Stomach smooth muscle (tissue), 2 donors: ENCODE measurements around the gene CHRNB2.

Experiments
- H3K27ac ChIP-seq: one replicate; pipeline ENCODE4 v1.7.0; 2013; ENCODE audit warnings: mild to moderate bottlenecking, low read length, inconsistent platforms
- H3K27me3 ChIP-seq, 2 donors: one replicate each; pipeline ENCODE4 v1.7.0; 2013; ENCODE audit warnings: low read length in 2 of 2; ENCODE audit not compliant: insufficient read depth in 2 of 2, control insufficient read depth in 1 of 2
- H3K36me3 ChIP-seq, 2 donors: one replicate each; pipeline ENCODE4 v1.7.0; 2013; ENCODE audit warnings: low read length in 2 of 2; ENCODE audit not compliant: control insufficient read depth in 2 of 2, insufficient read depth in 2 of 2
- H3K4me1 ChIP-seq: one replicate; pipeline ENCODE4 v1.7.0; 2013; ENCODE audit warnings: low read length; ENCODE audit not compliant: control insufficient read depth, insufficient read depth
- H3K4me3 ChIP-seq, 2 donors: one replicate each; pipeline ENCODE4 v1.7.0; 2013; ENCODE audit warnings: low read length in 2 of 2
- H3K9ac ChIP-seq, 2 donors: one replicate each; pipeline ENCODE4 v1.7.0; 2013; ENCODE audit warnings: low read length in 2 of 2, mild to moderate bottlenecking in 1 of 2
- H3K9me3 ChIP-seq, 2 donors: one replicate each; pipeline ENCODE4 v1.7.0; 2013; ENCODE audit warnings: low read length in 2 of 2; ENCODE audit not compliant: control insufficient read depth in 2 of 2
- donor health status: healthy.
- donor health status: Pancreatic carcinoma.

Gene CHRNB2

GRCh38 chr1:154598871-154599635 is 31.5 kb downstream of the CHRNB2 start:
- H3K27ac ChIP-seq, result no peak overlapping the region
- peaks cover 56 to 59% of the 10 kb centered on the region in 2 donors for H3K36me3 ChIP-seq
- peaks cover 14% of the 10 kb centered on the region for H3K4me1 ChIP-seq
- H3K27me3 ChIP-seq, result no peaks in the 10 kb centered on the region
- H3K9ac ChIP-seq, result peak overlapping the region in 1 of 2 donors; percentile 36
- no peaks in the 10 kb centered on the region for H3K9me3 ChIP-seq
- no peak overlapping the region for H3K4me3 ChIP-seq

GRCh38 chr1:154599658-154600057 is 32.1 kb downstream of the CHRNB2 start:
- Histone ChIP-seq H3K4me3 (no peak overlapping the region), H3K27ac (no peak overlapping the region), H3K9me3 (no peaks in the 10 kb centered on the region), H3K36me3 (peaks cover 52 to 53% of the 10 kb centered on the region in 2 donors), H3K4me1 (peaks cover 17% of the 10 kb centered on the region), H3K9ac (peak overlapping the region in 1 of 2 donors; percentile 36), H3K27me3 (no peaks in the 10 kb centered on the region)

GRCh38 chr1:154603317-154603716 is 35.7 kb downstream of the CHRNB2 start:
- Histone ChIP-seq H3K27ac (no peak overlapping the region), H3K36me3 (peaks cover 20 to 23% of the 10 kb centered on the region in 2 donors), H3K9me3 (no peaks in the 10 kb centered on the region), H3K27me3 (no peaks in the 10 kb centered on the region), H3K4me1 (peaks cover 34% of the 10 kb centered on the region), H3K4me3 (no peak overlapping the region), H3K9ac (no peak overlapping the region)

- Histone ChIP-seq H3K4me1 (peaks cover 25% of the 10 kb centered on the region), H3K27ac (no peak overlapping the region), H3K9ac (no peak overlapping the region), H3K27me3 (no peaks in the 10 kb centered on the region), H3K9me3 (no peaks in the 10 kb centered on the region), H3K4me3 (no peak overlapping the region), H3K36me3 (peaks cover 14 to 17% of the 10 kb centered on the region in 2 donors)
Measured at GRCh38 chr1:154605534-154605933, 38.0 kb downstream of the CHRNB2 start.

DNA sequence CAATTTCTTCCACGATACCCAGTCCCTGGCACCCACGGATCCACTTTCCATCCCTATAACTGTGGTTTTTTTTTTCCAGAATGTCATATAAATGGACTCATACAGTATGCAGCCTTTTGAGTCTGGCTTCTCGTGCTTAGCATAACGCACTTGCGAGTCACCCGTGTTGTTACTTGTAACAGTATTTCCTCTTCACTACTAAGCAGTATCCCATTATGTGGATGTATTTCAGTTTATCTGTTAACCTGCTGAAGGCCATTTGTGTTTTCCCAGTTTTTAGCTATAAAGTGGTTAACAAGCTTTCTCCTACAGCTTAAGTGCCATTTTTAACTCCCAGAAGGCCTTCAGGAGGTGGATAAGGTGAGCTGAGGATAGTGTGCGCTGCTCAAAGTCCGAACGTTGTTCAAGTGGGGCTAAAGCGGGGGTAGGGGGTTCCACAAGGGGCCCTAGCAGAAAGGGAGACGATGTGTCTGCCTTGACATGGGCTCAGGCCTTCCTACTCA is 39.6 kb downstream of the CHRNB2 start:
- Histone ChIP-seq H3K4me1 (peaks cover 25% of the 10 kb centered on the region), H3K36me3 (peaks cover 1 to 2% of the 10 kb centered on the region in 2 donors), H3K27ac (peak overlapping the region; percentile 94), H3K4me3 (peak overlapping the region; percentile 97 to 98), H3K9ac (peak overlapping the region; percentile 85 to 97), H3K9me3 (no peaks in the 10 kb centered on the region), H3K27me3 (no peaks in the 10 kb centered on the region)

DNA sequence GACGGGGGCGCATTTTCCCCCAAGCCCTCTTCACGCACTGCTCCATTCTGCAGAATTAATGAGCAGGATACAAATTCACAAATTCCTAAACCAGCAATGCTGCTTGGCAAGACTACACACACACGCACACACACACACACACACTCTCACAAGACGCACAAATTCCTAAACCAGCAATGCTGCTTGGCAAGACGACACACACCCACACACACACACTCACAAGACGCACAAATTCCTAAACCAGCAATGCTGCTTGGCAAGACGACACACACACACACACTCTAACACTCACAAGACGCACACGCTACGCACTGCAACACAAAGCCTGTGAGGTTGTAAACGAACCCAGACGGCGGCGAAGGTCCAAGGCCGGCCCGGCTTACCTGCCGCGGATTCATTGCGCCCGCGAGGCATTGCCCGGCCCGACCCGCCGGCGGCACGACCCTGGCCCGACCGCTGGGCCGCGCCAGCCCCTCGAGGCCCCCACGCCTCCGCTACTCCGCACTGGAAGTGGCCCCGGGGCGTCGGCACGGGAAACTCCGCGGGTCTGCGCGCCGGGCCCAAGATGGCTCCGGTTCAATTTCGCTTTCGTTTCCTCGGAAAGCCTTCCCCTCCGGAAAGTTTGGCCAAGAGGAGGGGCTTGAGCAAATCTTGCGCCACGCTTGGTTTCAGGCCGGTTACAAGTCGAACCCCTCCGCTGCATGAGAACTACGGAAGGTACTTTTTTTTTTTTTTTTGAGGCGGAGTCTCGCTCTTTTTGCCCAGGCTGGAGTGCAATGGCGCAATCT is 40.2 kb downstream of the CHRNB2 start, which contains the start of gene ADAR:
Gene ADAR (minus strand): TSS at position 578 of the 788 bp plus-strand sequence. CDS start 180 bp downstream, at position 398.
- H3K36me3 ChIP-seq, result no peaks in the 10 kb centered on the region
- H3K9me3 ChIP-seq, result no peaks in the 10 kb centered on the region
- H3K9ac ChIP-seq, result peak within 1 kb of the TSS; percentile 85 to 97
- peak within 1 kb of the TSS; percentile 97 to 98 for H3K4me3 ChIP-seq
- H3K4me1 ChIP-seq, result peaks cover 25% of the 10 kb centered on the region
- H3K27ac ChIP-seq, result peak within 1 kb of the TSS; percentile 94
- no peaks in the 10 kb centered on the region for H3K27me3 ChIP-seq

DNA sequence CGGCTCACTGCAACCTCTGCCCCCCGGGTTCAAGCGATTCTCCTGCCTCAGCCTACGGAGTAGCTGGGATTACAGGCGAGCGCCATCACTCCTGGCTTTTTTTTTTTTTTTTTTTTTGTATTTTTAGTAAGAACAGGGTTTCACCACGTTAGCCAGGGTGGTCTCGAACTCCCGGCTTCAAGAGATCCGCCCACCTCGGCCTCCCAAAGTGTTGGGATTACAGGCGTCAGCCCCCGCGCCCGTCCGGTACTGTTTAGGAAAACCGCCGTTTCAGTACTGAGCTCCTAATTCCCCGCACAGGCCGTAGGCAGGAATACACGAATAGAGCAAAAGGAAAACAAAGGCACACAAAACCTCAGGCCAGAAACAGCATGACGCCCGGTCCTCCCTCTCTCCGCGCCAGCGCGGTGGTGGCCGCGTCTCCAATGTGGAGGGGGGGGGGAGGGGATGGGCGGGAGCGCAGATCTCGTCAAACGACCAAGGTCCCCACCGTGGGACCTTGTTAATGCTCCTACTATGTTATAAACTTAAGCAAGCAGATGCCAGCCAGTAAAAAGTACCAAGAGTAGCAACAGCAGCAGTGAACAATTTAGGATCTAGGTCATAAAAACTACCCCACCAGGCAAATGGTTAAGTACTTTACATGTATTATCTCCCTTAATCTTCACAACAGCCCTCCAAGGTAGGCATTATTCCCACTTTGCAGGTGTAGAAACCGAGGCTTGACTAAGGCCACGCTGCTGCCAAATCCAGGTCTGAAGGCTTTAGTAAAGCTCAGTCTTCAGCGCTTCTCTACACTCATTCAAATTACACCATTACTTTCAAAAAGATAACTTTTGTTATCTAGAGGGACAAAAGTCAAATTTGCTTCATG is 41.1 kb downstream of the CHRNB2 start:
- H3K4me1 ChIP-seq, result peaks cover 23% of the 10 kb centered on the region
- peak overlapping the region; percentile 85 to 97 for H3K9ac ChIP-seq

DNA sequence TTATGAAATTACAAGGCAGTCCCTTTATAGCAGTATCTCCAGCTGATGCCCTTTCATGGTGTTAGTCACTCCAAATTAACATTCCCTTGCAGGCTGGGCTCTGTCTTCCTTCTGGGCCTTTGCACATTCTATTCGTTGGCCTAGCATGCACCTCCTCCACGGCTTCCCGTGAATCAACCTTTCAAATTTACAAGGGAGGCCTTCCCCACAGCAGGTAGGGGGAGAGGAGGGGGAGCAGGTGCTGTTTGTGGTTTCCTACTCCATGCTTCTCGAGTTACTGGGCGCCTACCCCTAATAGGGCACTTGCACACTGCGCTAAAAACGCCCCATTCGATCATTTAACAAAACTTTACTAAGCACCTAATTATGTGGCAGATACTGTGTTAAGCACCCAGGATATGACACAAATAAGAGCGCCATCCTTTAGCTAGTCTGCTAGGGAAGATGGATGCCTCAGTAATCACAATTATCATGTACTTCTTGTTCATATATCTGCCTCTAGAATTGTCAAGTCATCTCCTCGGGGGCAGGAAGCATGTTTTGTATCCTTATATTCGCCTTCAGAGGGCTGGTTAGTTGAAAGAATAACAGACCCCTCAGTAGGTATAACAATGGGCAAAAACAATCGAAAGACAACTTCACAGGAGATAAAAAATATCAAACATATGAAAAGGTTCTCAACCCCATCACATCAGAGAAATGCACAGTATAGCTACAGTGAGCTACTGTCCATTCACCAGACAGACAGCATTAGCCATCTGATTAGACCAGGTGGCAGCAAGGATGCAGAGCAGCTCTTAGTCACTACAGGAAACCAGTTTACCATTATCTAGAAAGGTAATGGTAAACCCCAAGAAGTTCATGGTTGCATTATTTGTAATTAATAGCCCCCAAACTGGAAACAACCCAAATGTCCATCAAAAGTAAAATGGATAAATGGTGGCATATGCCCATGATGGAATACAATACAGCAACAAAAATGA is 42.1 kb downstream of the CHRNB2 start:
- Histone ChIP-seq H3K4me3 (peak overlapping the region in 1 of 2 donors; percentile 98), H3K9me3 (no peaks in the 10 kb centered on the region), H3K27me3 (no peaks in the 10 kb centered on the region), H3K36me3 (no peaks in the 10 kb centered on the region), H3K4me1 (peaks cover 16% of the 10 kb centered on the region), H3K27ac (peak overlapping the region; percentile 46), H3K9ac (no peak overlapping the region)

More for the DNA sequence above, 41.1 kb downstream of the CHRNB2 start:
- no peaks in the 10 kb centered on the region for H3K36me3 ChIP-seq
- peak overlapping the region; percentile 97 to 98 for H3K4me3 ChIP-seq
- no peaks in the 10 kb centered on the region for H3K9me3 ChIP-seq
- H3K27me3 ChIP-seq, result no peaks in the 10 kb centered on the region
- peak overlapping the region; percentile 94 for H3K27ac ChIP-seq

- Histone ChIP-seq H3K9ac (no peak overlapping the region), H3K27me3 (no peaks in the 10 kb centered on the region), H3K27ac (no peak overlapping the region), H3K36me3 (no peaks in the 10 kb centered on the region), H3K4me3 (no peak overlapping the region), H3K4me1 (peaks cover 15% of the 10 kb centered on the region), H3K9me3 (no peaks in the 10 kb centered on the region)
Measured at GRCh38 chr1:154611150-154611862, 43.7 kb downstream of the CHRNB2 start.
